HL-60 (cell line): ENCODE measurements around the gene TIGD6.

Experiments used
- CTCF ChIP-seq: IDR thresholded peaks from one replicate; pipeline ENCODE4 v1.5.1; 2011; ENCODE audit warnings: low read length, control low read depth, inconsistent platforms; ENCODE audit not compliant: insufficient read depth
- GABPA ChIP-seq: IDR thresholded peaks from 2 replicates; pipeline ENCODE4 v1.6.1; 2012; ENCODE audit warnings: low read depth
- POLR2AphosphoS5 ChIP-seq: IDR thresholded peaks from 2 replicates; pipeline ENCODE4 v1.6.1; 2012; ENCODE audit warnings: low read depth
- REST ChIP-seq: IDR thresholded peaks from 2 replicates; pipeline ENCODE4 v1.6.1; 2012; ENCODE audit warnings: low read depth; ENCODE audit not compliant: insufficient replicate concordance

- no peak for TF ChIP-seq CTCF
- TF ChIP-seq REST, result no peak
- TF ChIP-seq GABPA, result no peak
- no peak for TF ChIP-seq POLR2AphosphoS5
Measured at GRCh38 chr5:149961186-149961685, 39.2 kb downstream of the TIGD6 start.
